ENCODE results near the gene C4orf54. TPM values are rescaled to one million over a fixed set of nuclear protein-coding genes. Genes with fewer than 3 reads are reported as not detected.

C4orf54 gene
- total and polyA plus RNA-seq, 2 of the 8 experiments (the other 6 are each of a cell fraction or from before 2014, with no cell fraction given), result not detected

DNA sequence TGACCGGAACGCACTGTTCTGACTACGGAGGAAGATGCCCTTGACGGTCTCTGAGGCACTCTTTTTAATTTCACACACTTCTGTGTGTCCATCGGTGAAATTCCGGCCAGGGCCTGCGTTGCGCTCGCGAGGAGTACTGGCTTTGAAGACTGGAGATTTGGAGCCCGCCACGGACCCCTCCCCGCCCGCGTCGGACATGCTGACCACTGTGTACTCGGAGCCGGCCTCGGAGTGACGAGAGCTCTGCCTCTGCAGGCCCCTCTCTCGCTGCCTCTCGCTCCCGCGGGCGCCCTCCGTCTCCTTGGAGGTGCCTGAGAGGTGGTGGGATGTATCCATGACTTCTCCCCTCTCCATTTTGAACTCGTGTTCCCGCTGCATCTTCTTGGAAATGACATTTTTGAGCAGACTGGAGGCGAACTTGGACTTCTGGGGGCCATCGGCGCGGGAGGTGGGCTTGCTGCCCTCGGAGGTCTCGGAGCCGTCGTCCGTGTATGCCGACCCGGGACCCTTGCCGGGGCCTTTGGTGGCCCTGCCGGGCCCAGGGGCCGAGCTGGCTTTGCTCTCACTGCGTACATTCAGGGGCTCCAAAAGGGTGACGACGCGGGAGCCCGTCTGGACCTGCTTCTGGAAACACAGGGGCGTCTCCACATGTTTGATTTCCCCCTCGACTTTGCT is 5.7 kb downstream of the C4orf54 start:
- Histone ChIP-seq H3K23ac (ENCODE audit: insufficient read length) (no peak overlapping the region), H3K14ac (ENCODE audit: insufficient read length) (no peak overlapping the region), H2AFZ (ENCODE audit: low read length) (no peak overlapping the region), H3K23me2 (ENCODE audit: low read depth, low read length) (no peaks in the 10 kb centered on the region), H3K4me2 (ENCODE audit: insufficient read depth in 1 of 2, low read depth in 2 of 2, low read length in 2 of 2) (no peak overlapping the region), H3K18ac (ENCODE audit: extremely low read depth, low read length) (no peak overlapping the region), H3K27me3 (replicated peaks in 1 of 4; ENCODE audit: control insufficient read depth in 3 of 4, extremely low read depth in 1 of 4, insufficient read depth in 3 of 4, low read length in 3 of 4) (peaks cover 0 to 4% (median 1%) of the 10 kb centered on the region in 4 experiments; a peak in 3 of 7 replicates), H3K79me1 (ENCODE audit: low read depth, low read length) (no peaks in the 10 kb centered on the region), H3K9ac (replicated peaks in 1 of 4; ENCODE audit: extremely low read depth in 1 of 4, low read depth in 3 of 4, low read length in 3 of 4) (no peak overlapping the region), H2BK120ac (replicated peaks; ENCODE audit: low read depth, low read length) (no peak overlapping the region), H4K91ac (replicated peaks; ENCODE audit: insufficient read length, low read length) (no peak overlapping the region), H2AK5ac (ENCODE audit: low read depth, low read length) (no peak overlapping the region), H2BK15ac (ENCODE audit: low read length) (no peak overlapping the region), H3K4me3 (ENCODE audit: extremely low read depth in 1 of 4, insufficient read depth in 2 of 4, low read depth in 3 of 4, low read length in 4 of 4) (no peak overlapping the region), H2BK12ac (ENCODE audit: low read depth, low read length) (no peak overlapping the region), H3K9me3 (ENCODE audit: insufficient read depth in 2 of 2, low read depth in 1 of 2, low read length in 1 of 2) (no peaks in the 10 kb centered on the region), H3K4me1 (replicated peaks in 1 of 4; ENCODE audit: control insufficient read depth in 3 of 4, insufficient read depth in 4 of 4, low read length in 3 of 4) (no peaks in the 10 kb centered on the region; a peak in 1 of 7 replicates), H4K20me1 (replicated peaks in 1 of 2; ENCODE audit: control insufficient read depth in 1 of 2, insufficient read depth in 2 of 2, low read length in 2 of 2) (no peaks in the 10 kb centered on the region), H3K56ac (replicated peaks; ENCODE audit: insufficient read length, low read depth, low read length) (no peak overlapping the region), H3K79me2 (ENCODE audit: control insufficient read depth in 1 of 2, insufficient read depth in 2 of 2, low read length in 2 of 2) (no peaks in the 10 kb centered on the region), H3K36me3 (ENCODE audit: control insufficient read depth in 2 of 4, insufficient read depth in 4 of 4, low read length in 3 of 4) (no peaks in the 10 kb centered on the region), H2BK5ac (ENCODE audit: low read depth, low read length) (no peak overlapping the region), H4K5ac (ENCODE audit: insufficient read length, low read depth, low read length) (no peak overlapping the region), H3K27ac (ENCODE audit: low read depth, low read length) (no peak overlapping the region), H3K4ac (replicated peaks; ENCODE audit: insufficient read length, low read depth, low read length) (no peak overlapping the region), H4K8ac (ENCODE audit: extremely low read depth, insufficient read depth, low read length) (peak overlapping the region; percentile 43; the same call in 1 of the 2 replicates), H2BK20ac (ENCODE audit: low read length) (no peak overlapping the region)
- CTCF ChIA-PET (ENCODE audit: partially characterized antibody), result interaction anchor here (0.9 to 1.5 kb wide), 3 partner anchors 9 to 91 kb away, joined by 3 to 4 read pairs (median 3); partner anchors contain the start of gene TRMT10A
- WGBS, 2 experiments (ENCODE audit: extremely low coverage in 1 of 2, insufficient coverage in 1 of 2, insufficient read length in 1 of 2, insufficient replicate concordance in 2 of 2, low coverage in 1 of 2, low lambda C conversion rate in 2 of 2, missing lambda C conversion rate in 1 of 2), result 92% methylated on average over 35 of the region's 49 CpGs; no CpG with 5 or more reads in 1 of the 2 experiments
- POLR2A ChIA-PET (ENCODE audit: partially characterized antibody), result no interaction called here
- FAIRE-seq (no peak), DNase-seq (ENCODE audit: low read depth in 1 of 2, low spot score in 2 of 2) (no peak)
